GM19035 (cell line): ENCODE measurements around the gene NSMCE3.
A peak's percentile ranks its signal among the peaks of the same experiment; 100 is the strongest.

Experiments
- ATAC-seq: cut with Tn5 transposase; IDR thresholded peaks from one replicate; pipeline ENCODE4 v1.9.1; 2021; ENCODE audit not compliant: unreplicated experiment

The NSMCE3 gene

DNA sequence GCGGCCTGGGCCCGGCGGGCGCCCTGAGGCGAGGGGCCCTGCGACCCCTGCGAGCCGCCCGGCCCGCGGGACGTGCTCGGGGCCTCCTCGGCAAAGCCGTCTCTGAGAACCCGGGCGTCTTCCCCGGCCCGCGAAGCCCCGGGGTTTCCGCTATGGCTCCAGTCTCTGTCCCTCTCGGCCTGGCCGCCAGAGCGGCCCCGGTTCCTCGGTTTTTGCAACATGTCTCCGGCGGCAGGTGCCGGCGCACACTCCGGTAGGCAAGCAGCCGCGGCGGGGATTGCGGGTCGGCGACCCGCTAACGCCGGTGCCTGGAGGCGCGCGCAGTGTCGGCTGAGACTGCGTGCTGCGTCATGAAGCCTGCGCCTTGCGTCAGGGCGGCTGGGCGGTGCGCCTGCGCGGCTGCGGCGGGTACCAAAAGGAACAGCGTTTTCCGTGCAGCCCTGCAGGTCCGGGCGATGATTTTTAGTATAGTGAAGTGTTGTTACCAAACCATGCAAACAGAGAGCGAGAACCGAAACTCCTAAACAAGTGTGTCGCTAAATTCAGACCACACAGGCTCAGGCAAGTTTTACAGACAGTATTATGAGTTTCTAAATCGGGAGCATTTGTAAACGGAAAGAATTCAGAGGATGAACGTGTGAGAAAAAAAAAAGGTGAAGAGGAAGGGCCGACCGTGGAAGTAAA, at the start of gene NSMCE3:
TSS of gene NSMCE3 (minus strand) at position 338 of the 684 bp plus-strand sequence. CDS start at position 221, 117 bp downstream.
- peak; percentile 82 for ATAC-seq

DNA sequence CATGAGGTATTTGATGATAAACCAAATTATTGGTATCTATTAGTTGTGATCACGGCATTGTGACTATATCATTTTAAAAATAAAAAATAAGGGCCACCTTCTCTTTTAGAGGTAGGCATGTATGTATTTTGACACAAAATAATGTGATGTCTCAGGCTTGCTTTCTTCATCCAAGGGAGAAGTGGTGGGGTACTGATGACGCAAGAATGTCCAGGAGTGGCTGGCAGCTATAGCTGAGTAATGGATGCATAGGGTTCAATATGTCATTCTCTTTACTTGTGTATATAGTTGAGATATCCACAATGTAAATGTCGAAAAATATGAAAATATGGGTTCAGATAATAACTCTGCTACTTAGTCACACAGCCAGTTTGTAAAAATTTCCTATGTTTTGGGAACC, 46.8 kb upstream of the NSMCE3 start:
- ATAC-seq: no peak

GRCh38 chr15:29312387-29312786, 42.8 kb upstream of the NSMCE3 start:
- ATAC-seq: no peak

DNA sequence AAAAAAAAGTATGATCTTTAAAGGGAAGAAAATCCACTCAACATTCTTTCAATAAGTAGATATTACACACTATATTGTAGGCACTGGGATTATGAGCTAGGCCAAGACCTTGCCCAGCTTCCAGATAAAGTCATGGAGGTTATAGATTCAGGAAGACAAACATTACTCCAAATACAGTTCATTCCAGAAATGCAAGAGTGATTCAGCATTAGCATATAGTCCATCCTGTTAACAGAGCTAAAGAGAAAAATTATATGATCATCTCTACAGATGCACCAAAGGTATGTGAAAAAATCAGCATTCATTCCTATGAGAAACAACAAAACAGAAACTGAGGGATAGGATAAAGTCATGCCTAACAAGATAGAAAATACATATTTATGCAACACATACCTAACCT, 42.1 kb upstream of the NSMCE3 start:
- ATAC-seq: no peak

GRCh38 chr15:29309139-29309538, 39.5 kb upstream of the NSMCE3 start:
- ATAC-seq: peak; percentile 69

DNA sequence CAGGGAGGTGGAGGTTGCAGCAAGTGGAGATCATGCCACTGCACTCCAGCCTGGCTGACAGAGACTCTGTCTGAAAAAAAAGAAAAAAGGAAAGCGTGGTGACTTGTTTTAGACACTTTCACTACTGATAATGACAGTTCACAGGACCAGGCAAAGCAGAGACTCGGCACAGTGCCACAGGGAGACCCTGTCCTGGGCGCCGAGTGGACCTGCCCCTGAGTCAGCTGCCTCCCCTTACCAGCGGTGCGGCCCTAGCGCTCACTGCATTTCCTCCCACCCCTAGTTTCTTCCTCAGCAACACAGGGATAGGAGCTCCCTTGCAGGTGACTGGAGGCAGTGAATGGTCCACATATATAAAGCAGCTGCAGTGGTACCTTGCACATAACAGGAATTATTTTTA, 38.7 kb upstream of the NSMCE3 start:
- ATAC-seq: no peak

DNA sequence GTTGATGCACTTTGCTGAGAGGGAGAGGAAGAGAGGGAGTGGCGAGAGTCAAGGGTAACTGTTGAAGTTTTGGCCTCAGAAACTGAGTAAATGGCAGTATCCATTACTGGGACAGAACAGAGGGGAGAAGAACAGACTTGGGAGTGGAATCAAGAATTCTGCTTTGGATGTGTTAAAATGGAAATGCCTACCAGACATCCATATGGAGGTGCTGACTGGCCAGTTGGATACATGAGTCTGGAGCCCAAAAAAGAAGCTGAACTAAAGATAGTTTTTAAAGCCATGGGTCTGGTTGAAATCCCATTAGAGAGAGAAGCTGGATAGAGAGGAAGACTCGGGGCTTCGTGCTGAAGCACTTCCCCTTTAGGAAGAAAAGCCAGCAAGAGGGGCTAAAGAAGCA, 35.9 kb upstream of the NSMCE3 start:
- ATAC-seq: no peak

- no peak for ATAC-seq
Observed at GRCh38 chr15:29302871-29303270, 33.2 kb upstream of the NSMCE3 start.

DNA sequence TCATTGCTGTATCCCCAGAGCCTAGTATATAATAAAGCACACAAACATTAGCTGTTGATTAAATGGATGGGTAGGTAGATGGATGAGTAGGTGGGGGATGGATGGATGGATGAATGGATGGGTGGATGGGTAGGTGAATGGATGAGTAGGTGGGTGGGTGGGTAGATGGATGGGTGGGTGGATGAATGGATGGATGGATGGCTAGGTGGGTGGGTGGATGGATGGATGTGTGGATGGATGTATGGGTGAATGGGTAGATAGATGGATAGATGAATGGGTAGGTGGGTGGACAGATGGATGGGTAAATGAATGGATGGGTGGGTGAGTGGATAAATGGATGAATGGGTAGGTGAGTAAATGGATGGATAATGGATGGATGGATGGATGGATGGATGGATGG, 30.2 kb upstream of the NSMCE3 start:
- no peak for ATAC-seq

- ATAC-seq: no peak
Observed at GRCh38 chr15:29299331-29299730, 29.7 kb upstream of the NSMCE3 start.

- ATAC-seq: no peak
Observed at GRCh38 chr15:29294732-29295325, 25.2 kb upstream of the NSMCE3 start.

DNA sequence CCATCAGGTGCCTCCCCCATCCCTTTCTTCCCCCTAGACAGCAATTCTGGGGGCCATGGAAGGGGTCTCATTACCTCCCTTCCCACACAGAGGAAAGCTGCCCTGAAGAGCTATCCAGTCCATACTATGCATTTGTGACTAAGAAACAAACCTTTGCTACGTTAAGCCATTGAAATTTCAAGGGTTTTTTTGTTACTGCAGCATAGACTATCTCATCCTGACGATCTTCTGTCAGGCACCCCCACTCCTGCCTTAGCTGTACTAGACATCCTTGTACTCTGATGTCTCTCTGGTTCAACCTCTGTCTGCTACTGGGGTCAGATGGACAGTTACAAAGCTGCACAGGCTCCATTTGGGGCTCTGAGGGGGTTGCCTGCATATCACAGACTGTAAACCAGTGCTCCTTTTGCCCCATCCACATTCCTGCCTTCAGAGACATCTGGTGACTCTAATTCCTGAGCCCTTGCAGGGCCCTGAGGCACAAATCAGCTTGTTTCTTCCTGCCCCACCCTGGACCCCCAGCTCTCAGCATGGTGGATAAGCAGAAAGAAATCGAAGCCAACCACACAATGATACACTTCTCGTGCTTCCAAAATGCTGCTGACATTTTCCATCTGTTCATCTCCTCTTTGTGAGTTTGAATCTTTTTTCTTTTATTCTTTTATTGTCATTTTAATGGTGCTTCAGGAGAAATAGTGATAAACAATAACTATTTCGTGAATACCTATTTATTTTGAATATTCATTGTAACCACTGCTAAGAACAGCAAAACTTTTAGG, 21.6 kb upstream of the NSMCE3 start:
- no peak for ATAC-seq

GRCh38 chr15:29289173-29289572, 19.6 kb upstream of the NSMCE3 start:
- no peak for ATAC-seq

DNA sequence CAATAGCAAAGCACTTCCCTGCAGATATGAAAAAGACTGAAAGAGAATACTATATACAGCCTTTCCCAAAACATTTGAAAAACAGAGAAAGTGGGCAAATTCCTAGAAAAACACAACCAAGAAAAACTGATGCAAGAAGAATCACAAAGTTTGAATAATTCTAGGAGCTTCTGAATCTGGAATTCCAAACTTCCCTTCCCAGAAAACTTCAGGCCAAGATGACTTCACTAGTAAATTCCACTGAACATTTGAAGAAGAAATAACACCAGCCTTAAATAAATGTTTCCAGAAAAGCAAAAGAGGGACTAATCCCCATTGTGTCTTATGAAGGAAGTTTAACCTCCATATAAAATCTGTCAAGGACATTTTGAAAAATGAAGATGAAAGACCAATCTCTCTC, 15.8 kb upstream of the NSMCE3 start:
- no peak for ATAC-seq

GRCh38 chr15:29283381-29283780, 13.8 kb upstream of the NSMCE3 start:
- ATAC-seq: no peak

GRCh38 chr15:29280514-29280913, 10.9 kb upstream of the NSMCE3 start:
- no peak for ATAC-seq

DNA sequence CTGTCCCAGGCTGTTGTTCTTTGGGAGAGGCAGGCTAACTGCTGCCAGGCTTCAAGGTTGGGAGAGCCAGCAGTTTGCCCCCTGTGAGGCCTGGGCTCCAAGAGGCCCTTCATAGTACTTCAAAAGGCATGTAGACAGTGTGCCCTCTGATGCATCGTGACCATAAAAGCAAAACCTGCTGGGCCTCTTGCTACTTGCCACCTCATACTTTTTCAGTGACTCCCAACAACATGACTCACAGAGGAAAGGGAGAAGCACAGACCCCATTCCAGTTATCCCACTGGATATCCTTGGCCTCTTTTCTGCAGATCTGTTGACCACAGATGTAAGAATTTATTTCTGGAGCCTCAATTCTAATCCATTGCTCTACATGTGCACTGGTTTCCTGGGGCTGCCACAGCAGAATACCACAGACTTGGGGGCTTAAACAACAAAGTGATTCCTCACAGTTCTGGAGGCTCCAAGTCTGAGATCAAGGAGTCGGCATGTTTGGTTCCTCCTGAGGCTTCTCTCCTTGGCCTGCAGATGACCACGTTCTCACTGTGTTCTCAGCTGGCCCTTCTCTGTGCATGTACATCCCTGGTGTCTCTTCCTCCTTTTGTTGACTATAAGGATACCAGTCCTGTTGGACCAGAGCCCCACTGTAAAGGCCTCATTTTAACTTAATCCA, 8.9 kb upstream of the NSMCE3 start:
- no peak for ATAC-seq

- no peak for ATAC-seq
Observed at GRCh38 chr15:29276366-29276765, 6.7 kb upstream of the NSMCE3 start.

- ATAC-seq: no peak
Observed at GRCh38 chr15:29275855-29276254, 6.2 kb upstream of the NSMCE3 start.

DNA sequence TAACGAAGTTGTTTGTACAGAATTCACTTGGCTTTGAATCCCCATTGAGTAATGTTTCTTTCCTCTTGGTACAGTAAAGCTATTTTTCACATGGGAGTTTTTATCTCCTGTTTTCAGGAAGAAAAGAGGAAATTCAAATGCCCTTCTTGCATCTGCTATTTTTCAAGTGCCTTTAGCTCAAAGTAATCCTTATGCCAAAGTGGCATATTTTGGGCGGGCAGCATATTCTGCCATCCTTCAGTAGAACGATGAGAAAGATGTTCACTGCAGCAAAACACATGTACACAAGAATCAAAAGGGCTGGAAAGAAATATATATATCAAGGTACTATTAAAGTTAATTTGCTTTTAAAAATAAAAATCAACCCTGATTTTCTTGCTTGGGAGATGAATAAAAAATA, 5.3 kb upstream of the NSMCE3 start:
- ATAC-seq: no peak

DNA sequence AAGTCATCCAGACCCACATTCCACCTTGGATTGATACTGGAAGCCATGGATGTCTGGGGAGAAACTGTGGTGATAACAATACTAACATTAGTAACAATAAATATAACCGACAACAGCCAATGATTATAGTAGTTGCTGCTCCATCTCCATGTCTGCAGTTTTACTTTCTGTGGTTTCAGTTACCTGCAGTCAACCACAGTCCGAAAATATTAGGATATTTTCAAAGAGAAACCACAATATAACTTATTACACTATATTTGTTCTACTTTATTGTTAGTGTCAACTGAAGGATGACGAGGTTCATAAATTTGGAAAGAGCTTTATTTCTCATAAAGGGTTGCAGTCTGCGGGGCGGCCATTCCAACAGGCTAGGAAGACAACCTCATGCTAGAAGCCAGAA, 2.6 kb upstream of the NSMCE3 start:
- ATAC-seq: no peak

DNA sequence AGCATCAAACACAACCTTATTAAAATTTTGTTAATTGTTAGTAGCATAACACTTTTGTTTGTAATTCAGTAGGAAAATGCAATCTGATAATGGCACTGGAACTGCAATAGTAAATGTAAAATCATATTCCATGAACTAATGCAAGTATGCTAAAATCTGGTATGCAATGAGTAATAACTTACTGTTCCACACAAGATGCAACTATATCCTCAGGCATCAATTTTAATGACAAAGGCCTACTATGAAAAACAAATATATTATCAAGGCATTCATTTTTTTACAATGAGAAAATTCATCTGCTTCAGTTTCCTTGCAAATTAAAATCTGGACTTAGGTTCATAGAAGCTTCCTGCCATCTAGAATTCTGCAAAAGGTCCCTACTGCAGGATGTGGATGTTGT, 1.4 kb upstream of the NSMCE3 start:
- ATAC-seq: no peak
